ENCODE measurements around the gene ZNF518B.

DNA sequence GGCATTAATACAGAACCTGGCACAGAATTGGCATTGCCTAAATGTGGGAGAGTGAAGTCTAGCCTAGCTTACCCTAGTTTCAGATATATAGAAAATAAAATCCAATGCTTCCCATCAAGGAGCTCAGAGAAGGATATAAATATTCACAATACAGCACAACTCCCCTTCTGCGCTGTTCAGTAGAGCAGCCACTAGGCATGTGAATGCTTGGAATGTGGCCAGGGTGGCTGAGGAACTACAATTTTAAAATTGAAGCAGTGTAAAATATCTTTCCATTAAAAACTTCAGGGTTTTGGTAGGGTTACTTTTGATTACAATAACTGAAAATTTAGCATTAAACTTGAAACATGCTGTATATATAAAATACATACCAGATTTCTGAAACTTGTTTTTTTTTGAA lies 19.5 kb downstream of the ZNF518B start:
- no peak for TF ChIP-seq SIN3A (IDR thresholded peaks at IDR 0.05; ENCODE audit: borderline replicate concordance, insufficient read depth, low read length)
- TF ChIP-seq, protein P1, sequence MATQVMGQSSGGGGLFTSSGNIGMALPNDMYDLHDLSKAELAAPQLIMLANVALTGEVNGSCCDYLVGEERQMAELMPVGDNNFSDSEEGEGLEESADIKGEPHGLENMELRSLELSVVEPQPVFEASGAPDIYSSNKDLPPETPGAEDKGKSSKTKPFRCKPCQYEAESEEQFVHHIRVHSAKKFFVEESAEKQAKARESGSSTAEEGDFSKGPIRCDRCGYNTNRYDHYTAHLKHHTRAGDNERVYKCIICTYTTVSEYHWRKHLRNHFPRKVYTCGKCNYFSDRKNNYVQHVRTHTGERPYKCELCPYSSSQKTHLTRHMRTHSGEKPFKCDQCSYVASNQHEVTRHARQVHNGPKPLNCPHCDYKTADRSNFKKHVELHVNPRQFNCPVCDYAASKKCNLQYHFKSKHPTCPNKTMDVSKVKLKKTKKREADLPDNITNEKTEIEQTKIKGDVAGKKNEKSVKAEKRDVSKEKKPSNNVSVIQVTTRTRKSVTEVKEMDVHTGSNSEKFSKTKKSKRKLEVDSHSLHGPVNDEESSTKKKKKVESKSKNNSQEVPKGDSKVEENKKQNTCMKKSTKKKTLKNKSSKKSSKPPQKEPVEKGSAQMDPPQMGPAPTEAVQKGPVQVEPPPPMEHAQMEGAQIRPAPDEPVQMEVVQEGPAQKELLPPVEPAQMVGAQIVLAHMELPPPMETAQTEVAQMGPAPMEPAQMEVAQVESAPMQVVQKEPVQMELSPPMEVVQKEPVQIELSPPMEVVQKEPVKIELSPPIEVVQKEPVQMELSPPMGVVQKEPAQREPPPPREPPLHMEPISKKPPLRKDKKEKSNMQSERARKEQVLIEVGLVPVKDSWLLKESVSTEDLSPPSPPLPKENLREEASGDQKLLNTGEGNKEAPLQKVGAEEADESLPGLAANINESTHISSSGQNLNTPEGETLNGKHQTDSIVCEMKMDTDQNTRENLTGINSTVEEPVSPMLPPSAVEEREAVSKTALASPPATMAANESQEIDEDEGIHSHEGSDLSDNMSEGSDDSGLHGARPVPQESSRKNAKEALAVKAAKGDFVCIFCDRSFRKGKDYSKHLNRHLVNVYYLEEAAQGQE (IDR thresholded peaks at IDR 0.05; ENCODE audit: insufficient read depth in 1 of 2, low read depth in 2 of 2, low read length in 2 of 2): no peak
